ENCODE data around the gene CEP135.

Gene CEP135

DNA sequence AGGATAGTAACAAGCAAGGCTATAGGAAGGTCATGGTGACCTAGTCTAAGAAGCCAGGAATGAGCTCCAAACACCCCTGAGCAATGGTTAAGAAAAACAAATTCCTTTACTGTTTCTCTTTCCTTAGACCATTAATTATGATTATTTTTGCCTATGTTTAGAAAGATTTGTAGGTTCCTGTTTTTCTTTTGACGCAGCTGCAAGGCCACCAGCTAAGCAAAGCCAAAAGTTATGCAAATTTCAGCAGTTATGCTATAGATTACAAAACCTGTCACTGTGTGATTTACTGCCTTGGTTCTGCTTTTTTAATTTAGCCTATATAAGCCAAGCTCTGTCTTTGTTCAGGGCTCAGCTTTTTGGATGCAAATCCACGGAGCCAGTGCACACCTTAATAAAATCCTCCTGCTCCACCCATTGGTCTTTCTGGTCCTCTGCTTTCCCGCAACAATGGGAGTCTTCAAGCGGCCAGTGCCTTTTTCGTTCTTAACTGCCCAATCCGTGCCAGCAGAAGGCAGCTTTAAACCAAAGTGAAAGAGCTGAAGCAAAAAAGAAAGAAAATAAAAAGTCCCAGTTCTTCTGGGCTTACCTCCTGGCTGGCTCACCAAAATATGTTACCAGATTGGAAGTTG, 1.4 kb upstream of the CEP135 start:
- H2BK120ac ChIP-seq (ENCODE audit: low read depth, low read length): peak overlapping the region; percentile 98
- peak overlapping the region; percentile 93 for H3K9ac ChIP-seq (ENCODE audit: low read length)
- H3K18ac ChIP-seq (ENCODE audit: low read depth in 1 of 2, low read length in 2 of 2): peak overlapping the region; percentile 86 to 99
- no peaks in the 10 kb centered on the region for H3K9me3 ChIP-seq (ENCODE audit: control insufficient read depth, low read length)
- H3K36me3 ChIP-seq (ENCODE audit: control insufficient read depth in 1 of 2, insufficient read depth in 2 of 2, low read depth in 1 of 2, low read length in 2 of 2): peaks cover 0 to 3% of the 10 kb centered on the region in 2 experiments
- peak overlapping the region; percentile 4 for H4K8ac ChIP-seq (ENCODE audit: low read length)
- peak overlapping the region; percentile 99 for H3K27ac ChIP-seq (ENCODE audit: low read length, poor library complexity, severe bottlenecking)
- H3K4ac ChIP-seq (ENCODE audit: low read depth in 1 of 2, low read length in 2 of 2): peak overlapping the region; percentile 71 to 81
- peaks cover 3% of the 10 kb centered on the region for H3K4me1 ChIP-seq (ENCODE audit: control insufficient read depth, insufficient read depth, low read depth, low read length)
- H3K14ac ChIP-seq (ENCODE audit: low read length in 2 of 2): no peak overlapping the region
- no peak overlapping the region for H4K91ac ChIP-seq (ENCODE audit: low read length)
- no peak overlapping the region for H3K23ac ChIP-seq (ENCODE audit: low read length in 2 of 2)
- DNase-seq: peak; percentile 53
- no peak overlapping the region for H2AFZ ChIP-seq (ENCODE audit: low read depth, low read length)
- H2AK5ac ChIP-seq (ENCODE audit: low read length, severe bottlenecking): peak overlapping the region; percentile 76
- H2BK12ac ChIP-seq (ENCODE audit: low read length in 2 of 2): peak overlapping the region; percentile 10 to 89
- H3K4me2 ChIP-seq (ENCODE audit: low read length, poor library complexity, severe bottlenecking): peak overlapping the region; percentile 57
- H2BK5ac ChIP-seq (ENCODE audit: low read depth, low read length, poor library complexity, severe bottlenecking): peak overlapping the region; percentile 53
- 44% methylated on average over 6 of the region's 6 CpGs for WGBS
- H3K79me1 ChIP-seq (replicated peaks; ENCODE audit: low read length, poor library complexity, severe bottlenecking): peaks cover 15% of the 10 kb centered on the region
- peak overlapping the region in 1 of 2 experiments; percentile 78 for H3K4me3 ChIP-seq (ENCODE audit: insufficient read depth in 1 of 2, low read depth in 1 of 2, low read length in 2 of 2)
- no peaks in the 10 kb centered on the region for H3K27me3 ChIP-seq (ENCODE audit: control insufficient read depth in 1 of 2, insufficient read depth in 1 of 2, low read length in 2 of 2)
- H2BK15ac ChIP-seq (ENCODE audit: low read depth, poor library complexity, severe bottlenecking): no peak overlapping the region

DNA sequence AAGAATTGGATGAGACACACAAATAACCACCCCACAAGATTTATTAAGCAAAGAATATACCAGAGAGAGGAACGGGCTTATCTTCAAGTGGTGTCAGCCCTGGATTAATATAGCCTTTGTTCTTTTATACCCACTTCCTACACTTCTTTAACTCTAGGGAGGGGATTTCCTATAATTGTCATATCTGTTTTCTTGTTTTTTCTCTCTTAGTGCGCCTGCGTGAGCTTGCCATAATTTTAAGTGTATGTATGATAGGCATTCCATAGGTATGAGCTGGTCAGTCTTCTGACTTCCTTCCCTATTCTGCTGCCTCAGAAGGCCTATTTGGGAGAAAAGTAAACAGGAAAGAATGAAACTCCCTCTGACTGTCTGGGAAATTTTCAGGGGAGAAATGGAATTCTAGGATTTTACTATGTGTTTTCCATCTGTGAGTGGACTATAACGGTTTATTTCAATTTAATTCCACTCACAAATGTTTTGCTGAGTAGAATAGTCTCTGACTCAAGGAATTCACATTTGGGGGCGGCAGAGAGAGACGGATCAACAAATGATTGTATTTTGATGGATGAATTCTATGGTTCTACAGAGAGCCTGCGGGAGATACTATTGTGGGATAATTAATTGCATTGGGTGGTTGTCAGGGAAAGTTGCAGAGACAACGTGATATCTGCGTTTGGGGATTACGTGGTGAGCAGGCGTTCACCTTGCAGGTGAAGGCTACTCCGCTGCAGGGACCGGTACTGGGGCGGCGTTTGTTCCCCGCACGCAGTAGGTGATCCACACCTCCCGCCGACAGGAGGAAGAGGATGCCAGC, 626 bp upstream of the CEP135 start:
- peak overlapping the region; percentile 78 for H3K4me3 ChIP-seq (ENCODE audit: insufficient read depth in 1 of 2, low read depth in 1 of 2, low read length in 2 of 2)
- DNase-seq: peak; percentile 98

DNA sequence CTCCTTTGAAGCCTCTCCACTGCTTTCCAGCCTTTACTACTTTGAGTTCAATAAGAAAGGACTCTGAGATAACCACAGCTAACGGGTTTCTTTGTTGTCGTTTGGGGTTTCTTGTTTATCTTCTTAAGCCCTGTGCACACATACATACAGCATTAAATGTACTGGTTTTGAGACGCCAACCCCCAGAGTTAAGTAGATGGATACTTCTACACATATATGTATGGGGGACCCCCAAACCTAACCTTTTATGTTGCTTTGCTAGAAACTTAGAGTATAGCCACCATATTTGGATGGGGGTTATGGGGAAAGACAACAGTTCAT, 697 bp downstream of the CEP135 start:
- Histone ChIP-seq H3K23ac (ENCODE audit: low read length in 2 of 2) (peak overlapping the region in 1 of 2 experiments; percentile 9), H4K8ac (ENCODE audit: low read length) (no peak overlapping the region), H3K14ac (ENCODE audit: low read length in 2 of 2) (no peak overlapping the region), H3K4me1 (ENCODE audit: control insufficient read depth, insufficient read depth, low read depth, low read length) (peaks cover 3% of the 10 kb centered on the region), H3K9ac (ENCODE audit: low read length) (peak overlapping the region; percentile 93), H3K27ac (ENCODE audit: low read length, poor library complexity, severe bottlenecking) (peak overlapping the region; percentile 83), H4K91ac (ENCODE audit: low read length) (no peak overlapping the region), H3K4me2 (ENCODE audit: low read length, poor library complexity, severe bottlenecking) (peak overlapping the region; percentile 69), H2BK12ac (ENCODE audit: low read length in 2 of 2) (peak overlapping the region; percentile 11 to 42), H3K4me3 (ENCODE audit: insufficient read depth in 1 of 2, low read depth in 1 of 2, low read length in 2 of 2) (peak overlapping the region; percentile 78), H3K36me3 (ENCODE audit: control insufficient read depth in 1 of 2, insufficient read depth in 2 of 2, low read depth in 1 of 2, low read length in 2 of 2) (peaks cover 0 to 17% of the 10 kb centered on the region in 2 experiments), H2BK120ac (ENCODE audit: low read depth, low read length) (no peak overlapping the region), H3K4ac (ENCODE audit: low read depth in 1 of 2, low read length in 2 of 2) (peak overlapping the region in 1 of 2 experiments; percentile 59), H2AFZ (ENCODE audit: low read depth, low read length) (peak overlapping the region; percentile 54), H3K18ac (ENCODE audit: low read depth in 1 of 2, low read length in 2 of 2) (peak overlapping the region in 1 of 2 experiments; percentile 4), H2AK5ac (ENCODE audit: low read length, severe bottlenecking) (no peak overlapping the region), H3K9me3 (ENCODE audit: control insufficient read depth, low read length) (no peaks in the 10 kb centered on the region), H3K79me1 (replicated peaks; ENCODE audit: low read length, poor library complexity, severe bottlenecking) (peaks cover 17% of the 10 kb centered on the region), H2BK15ac (ENCODE audit: low read depth, poor library complexity, severe bottlenecking) (no peak overlapping the region), H3K27me3 (ENCODE audit: control insufficient read depth in 1 of 2, insufficient read depth in 1 of 2, low read length in 2 of 2) (no peaks in the 10 kb centered on the region), H2BK5ac (ENCODE audit: low read depth, low read length, poor library complexity, severe bottlenecking) (no peak overlapping the region)
- no CpG with 5 or more reads among the region's 3 CpGs for WGBS
- no peak for DNase-seq

More for the DNA sequence above, 626 bp upstream of the CEP135 start:
- peak overlapping the region; percentile 93 for H2BK15ac ChIP-seq (ENCODE audit: low read depth, poor library complexity, severe bottlenecking)
- peak overlapping the region; percentile 100 for H4K91ac ChIP-seq (ENCODE audit: low read length)
- H3K79me1 ChIP-seq (replicated peaks; ENCODE audit: low read length, poor library complexity, severe bottlenecking): peaks cover 19% of the 10 kb centered on the region
- H3K27ac ChIP-seq (ENCODE audit: low read length, poor library complexity, severe bottlenecking): peak overlapping the region; percentile 99
- H2AFZ ChIP-seq (ENCODE audit: low read depth, low read length): peak overlapping the region; percentile 66
- H3K4me2 ChIP-seq (ENCODE audit: low read length, poor library complexity, severe bottlenecking): peak overlapping the region; percentile 90
- WGBS: under 1% methylated on average over 17 of the region's 19 CpGs
- peaks cover 3% of the 10 kb centered on the region for H3K4me1 ChIP-seq (ENCODE audit: control insufficient read depth, insufficient read depth, low read depth, low read length)
- peak overlapping the region; percentile 93 for H3K9ac ChIP-seq (ENCODE audit: low read length)
- H4K8ac ChIP-seq (ENCODE audit: low read length): peak overlapping the region; percentile 100
- no peaks in the 10 kb centered on the region for H3K9me3 ChIP-seq (ENCODE audit: control insufficient read depth, low read length)
- H2AK5ac ChIP-seq (ENCODE audit: low read length, severe bottlenecking): no peak overlapping the region
- peaks cover 0 to 9% of the 10 kb centered on the region in 2 experiments for H3K36me3 ChIP-seq (ENCODE audit: control insufficient read depth in 1 of 2, insufficient read depth in 2 of 2, low read depth in 1 of 2, low read length in 2 of 2)
- H3K27me3 ChIP-seq (ENCODE audit: control insufficient read depth in 1 of 2, insufficient read depth in 1 of 2, low read length in 2 of 2): no peaks in the 10 kb centered on the region
- peak overlapping the region; percentile 96 to 99 for H3K18ac ChIP-seq (ENCODE audit: low read depth in 1 of 2, low read length in 2 of 2)
- H3K23ac ChIP-seq (ENCODE audit: low read length in 2 of 2): no peak overlapping the region
- H2BK120ac ChIP-seq (ENCODE audit: low read depth, low read length): peak overlapping the region; percentile 98
- peak overlapping the region; percentile 63 to 91 for H2BK12ac ChIP-seq (ENCODE audit: low read length in 2 of 2)
- peak overlapping the region; percentile 94 to 99 for H3K4ac ChIP-seq (ENCODE audit: low read depth in 1 of 2, low read length in 2 of 2)
- peak overlapping the region; percentile 94 for H2BK5ac ChIP-seq (ENCODE audit: low read depth, low read length, poor library complexity, severe bottlenecking)
- peak overlapping the region; percentile 57 to 86 for H3K14ac ChIP-seq (ENCODE audit: low read length in 2 of 2)

Data from mesenchymal stem cell (in vitro differentiated cells and primary cell).